ENCODE data around the gene JADE1. TPM values are rescaled to one million over a fixed set of nuclear protein-coding genes. Genes with fewer than 3 reads are reported as not detected.

Gene JADE1
- total and polyA plus RNA-seq, 2 of the 13 experiments (the other 11 are each of a cell fraction or from before 2014, with no cell fraction given), result 5.4 to 19.3 TPM

- TF ChIP-seq ZNF687 (CRISPR knock-in tag; IDR thresholded peaks at IDR 0.05) (peak; percentile 28), HNF1A (IDR thresholded peaks at IDR 0.05; ENCODE audit: low read depth) (no peak), HNF1A (CRISPR knock-in tag; IDR thresholded peaks at IDR 0.05; ENCODE audit: borderline replicate concordance) (0 out of 2 replicates have a peak, but pooled peaks have one; percentile 19), ZBTB14 (CRISPR knock-in tag; IDR thresholded peaks at IDR 0.05) (no peak), POGK (CRISPR knock-in tag; conservative IDR thresholded peaks at IDR 0.05) (no peak), ZNF788 (CRISPR knock-in tag; IDR thresholded peaks at IDR 0.05; ENCODE audit: borderline replicate concordance) (no peak), ZNF232 (CRISPR knock-in tag; IDR thresholded peaks at IDR 0.05; ENCODE audit: borderline replicate concordance) (no peak), PCBP1 (IDR thresholded peaks at IDR 0.05; ENCODE audit: borderline replicate concordance, low read depth, low read length) (0 out of 2 replicates have a peak, but pooled peaks have one; percentile 22), CENPT (CRISPR knock-in tag; IDR thresholded peaks at IDR 0.05; ENCODE audit: low read depth) (0 out of 2 replicates have a peak, but pooled peaks have one; percentile 19), ZNF562 (CRISPR knock-in tag; IDR thresholded peaks at IDR 0.05; ENCODE audit: borderline replicate concordance) (0 out of 2 replicates have a peak, but pooled peaks have one; percentile 51)
Observed at GRCh38 chr4:128811571-128812441, 2.3 kb downstream of the JADE1 start (continued).
